BJ (cell line): ENCODE data around the gene SMARCB1. TPM values are rescaled to one million over a fixed set of nuclear protein-coding genes. Genes with fewer than 3 reads are reported as not detected.

Experiments
- CTCF ChIA-PET: fragments of 350-600 bp; formaldehyde crosslinking; extraction: SDS; loops from one replicate; lab custom pipeline; 2021; ENCODE audit warnings: antibody characterized with exemption, inconsistent platforms; lab: Yijun Ruan, JAX
- POLR2A ChIA-PET: fragments of 300-600 bp; sonication (Branson Sonifier 250); formaldehyde crosslinking; extraction: SDS; loops from one replicate; lab custom pipeline; 2021; ENCODE audit warnings: antibody characterized with exemption; lab: Charles Lee
- DNase-seq: peaks from one replicate; pipeline ENCODE4 v3.0.0-alpha.2; 2011; ENCODE audit warnings: low read depth
- H3K27me3 ChIP-seq: 2 replicates; pipeline ENCODE4 v1.6.0; 2011; ENCODE audit warnings: low read length; ENCODE audit not compliant: control insufficient read depth, insufficient read depth
- H3K36me3 ChIP-seq: 2 replicates; pipeline ENCODE4 v1.5.1; 2011; ENCODE audit warnings: low read length; ENCODE audit not compliant: control insufficient read depth, insufficient read depth
- H3K4me3 ChIP-seq: 2 replicates; pipeline ENCODE4 v1.5.1; 2011; ENCODE audit warnings: low read depth, mild to moderate bottlenecking, control low read depth, low read length
- polyA plus RNA-seq: library from polyadenylated mRNA; depleted of rRNA; stranded (reverse); fragments of >200 nt; gene quantifications from 2 replicates; pipeline ENCODE4 v1.2.3, GENCODE V29; 2011
- TF ChIP-seq, protein P1 (sequence below): IDR thresholded peaks from 2 replicates; pipeline ENCODE4 v1.5.1; 2011; ENCODE audit warnings: low read depth, mild to moderate bottlenecking, control low read depth, inconsistent platforms, low read length, moderate library complexity; ENCODE audit not compliant: insufficient read depth

The SMARCB1 gene
- polyA plus RNA-seq, 1 experiment, result 174 TPM

DNA sequence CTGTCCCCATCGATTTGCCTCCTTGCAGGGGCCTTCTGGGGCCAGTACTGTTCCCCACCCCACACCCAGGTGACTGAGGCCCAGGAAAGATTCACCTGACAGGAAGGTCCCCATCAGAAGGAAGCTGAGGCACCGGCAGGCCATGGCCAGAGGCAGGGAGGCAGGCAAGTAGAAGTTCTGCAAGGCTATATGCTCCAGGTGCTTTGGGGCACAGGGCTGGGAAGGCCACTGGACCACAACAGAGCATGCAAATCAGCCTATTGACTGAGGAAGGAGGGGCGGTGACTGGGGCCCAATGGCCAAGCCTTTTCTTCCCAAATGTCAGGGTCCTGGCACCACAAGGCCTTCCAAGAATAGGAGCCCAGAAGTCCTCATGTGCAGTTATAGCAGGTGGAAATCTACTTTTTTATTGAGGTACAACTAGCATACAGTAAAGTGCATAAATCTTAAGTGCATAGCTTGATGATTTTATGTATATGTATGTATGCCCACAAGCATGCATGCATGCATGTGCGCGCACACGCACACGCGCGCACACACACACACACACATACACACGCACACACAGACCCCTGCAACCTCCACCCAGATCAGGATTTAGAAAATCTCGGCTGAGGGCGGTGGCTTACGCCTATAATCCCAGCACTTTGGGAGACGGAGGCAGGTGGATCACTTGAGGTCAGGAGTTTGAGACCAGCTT is 32.4 kb upstream of the SMARCB1 start, which contains the start of gene VPREB3:
Gene VPREB3 (minus strand): TSS at position 206 of the 700 bp plus-strand sequence. CDS start 62 bp downstream, at position 144.
- TF ChIP-seq, protein P1, sequence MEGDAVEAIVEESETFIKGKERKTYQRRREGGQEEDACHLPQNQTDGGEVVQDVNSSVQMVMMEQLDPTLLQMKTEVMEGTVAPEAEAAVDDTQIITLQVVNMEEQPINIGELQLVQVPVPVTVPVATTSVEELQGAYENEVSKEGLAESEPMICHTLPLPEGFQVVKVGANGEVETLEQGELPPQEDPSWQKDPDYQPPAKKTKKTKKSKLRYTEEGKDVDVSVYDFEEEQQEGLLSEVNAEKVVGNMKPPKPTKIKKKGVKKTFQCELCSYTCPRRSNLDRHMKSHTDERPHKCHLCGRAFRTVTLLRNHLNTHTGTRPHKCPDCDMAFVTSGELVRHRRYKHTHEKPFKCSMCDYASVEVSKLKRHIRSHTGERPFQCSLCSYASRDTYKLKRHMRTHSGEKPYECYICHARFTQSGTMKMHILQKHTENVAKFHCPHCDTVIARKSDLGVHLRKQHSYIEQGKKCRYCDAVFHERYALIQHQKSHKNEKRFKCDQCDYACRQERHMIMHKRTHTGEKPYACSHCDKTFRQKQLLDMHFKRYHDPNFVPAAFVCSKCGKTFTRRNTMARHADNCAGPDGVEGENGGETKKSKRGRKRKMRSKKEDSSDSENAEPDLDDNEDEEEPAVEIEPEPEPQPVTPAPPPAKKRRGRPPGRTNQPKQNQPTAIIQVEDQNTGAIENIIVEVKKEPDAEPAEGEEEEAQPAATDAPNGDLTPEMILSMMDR, result no peak
- H3K36me3 ChIP-seq, result no peaks in the 10 kb centered on the region
- no peak within 1 kb of the TSS for H3K4me3 ChIP-seq
- H3K27me3 ChIP-seq, result no peaks in the 10 kb centered on the region
- no peak for DNase-seq
- ChIA-PET CTCF (interaction anchor here (1.5 kb wide), 1 partner anchor 10 kb away, joined by 6 read pairs; no protein-coding TSS in a partner anchor), POLR2A (no interaction called here)

DNA sequence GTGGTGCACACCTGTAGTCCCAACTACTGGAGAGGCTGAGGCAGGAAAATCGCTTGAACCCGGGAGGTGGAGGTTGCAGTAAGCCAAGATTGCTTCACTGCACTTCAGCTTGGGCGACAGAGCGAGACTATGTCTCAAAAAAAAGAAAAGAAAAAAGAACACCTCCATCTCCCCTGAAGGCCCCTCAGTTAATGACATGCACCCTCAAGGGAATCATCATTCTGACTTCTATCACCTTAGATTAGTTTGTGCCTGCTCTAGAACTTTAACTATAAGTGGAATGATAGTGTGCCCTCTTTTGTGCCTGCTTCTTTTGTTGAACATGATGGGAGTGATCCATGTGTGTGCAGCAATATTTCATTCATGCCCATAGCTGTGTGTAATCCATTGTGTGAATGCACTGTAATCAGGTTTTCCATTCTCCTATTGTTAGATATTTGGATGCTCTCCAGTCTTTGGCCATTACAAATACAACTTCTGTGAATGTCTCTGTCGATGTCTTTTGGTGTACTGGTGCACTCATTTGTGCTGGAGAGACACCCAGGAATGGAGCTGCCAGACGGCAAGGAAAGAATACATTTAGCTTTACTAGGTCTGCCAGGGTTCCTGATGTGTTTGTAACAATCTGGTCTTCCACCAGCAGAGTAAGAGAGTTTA is 31.7 kb upstream of the SMARCB1 start:
- Histone ChIP-seq H3K36me3 (no peaks in the 10 kb centered on the region), H3K4me3 (no peak overlapping the region), H3K27me3 (no peaks in the 10 kb centered on the region)
- ChIA-PET POLR2A (no interaction called here), CTCF (interaction anchor here (1.2 to 1.5 kb wide), 2 partner anchors 9 to 94 kb away, joined by 3 to 6 read pairs; no protein-coding TSS in a partner anchor)
- TF ChIP-seq, protein P1, result no peak
- DNase-seq, result no peak

DNA sequence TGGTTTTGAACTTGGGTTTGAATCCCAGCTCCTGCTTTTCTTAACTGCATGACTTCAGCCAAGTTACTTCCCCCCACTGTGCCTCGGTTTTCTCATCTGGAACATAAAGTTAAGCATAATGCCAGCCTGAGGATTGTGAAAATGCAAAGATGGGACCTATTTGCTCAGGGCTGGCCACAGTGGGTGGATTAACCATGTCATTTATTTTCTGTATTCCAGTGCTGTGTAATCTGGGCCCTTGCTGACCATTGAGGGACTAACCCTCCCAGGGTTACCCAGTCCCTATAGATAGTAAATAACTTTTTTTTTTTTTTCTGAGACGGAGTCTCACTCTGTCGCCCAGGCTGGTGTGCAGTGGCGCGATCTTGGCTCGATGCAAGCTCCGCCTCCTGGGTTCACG is 31.1 kb upstream of the SMARCB1 start:
- H3K27me3 ChIP-seq, result no peaks in the 10 kb centered on the region
- ChIA-PET POLR2A (no interaction called here), CTCF (interaction anchor here (1.2 to 1.5 kb wide), 2 partner anchors 8 to 94 kb away, joined by 3 to 6 read pairs; no protein-coding TSS in a partner anchor)
- TF ChIP-seq, protein P1, result no peak
- no peaks in the 10 kb centered on the region for H3K36me3 ChIP-seq
- no peak overlapping the region for H3K4me3 ChIP-seq
- DNase-seq, result no peak

DNA sequence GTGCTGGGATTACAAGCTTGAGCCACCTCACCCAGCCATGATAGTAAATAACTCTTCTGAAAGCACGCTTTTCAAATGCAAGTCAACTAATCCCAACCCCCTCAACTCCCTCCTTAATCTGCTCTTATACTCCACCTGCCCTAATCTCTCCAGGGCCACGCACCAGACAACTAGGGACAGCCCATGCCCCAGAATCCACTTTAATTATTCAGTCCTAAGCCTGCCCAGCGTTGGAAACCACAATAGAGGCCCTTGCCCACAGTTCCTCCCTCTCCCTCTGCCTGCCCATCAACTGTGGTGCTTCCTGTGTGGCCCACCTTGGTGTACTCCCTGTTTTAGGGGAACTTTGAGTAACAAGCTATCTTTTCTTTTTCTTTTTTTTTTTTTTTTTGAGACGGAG is 29.9 kb upstream of the SMARCB1 start:
- POLR2A ChIA-PET, result no interaction called here
- CTCF ChIA-PET, result no interaction called here
- no peaks in the 10 kb centered on the region for H3K36me3 ChIP-seq
- H3K4me3 ChIP-seq, result no peak overlapping the region
- no peak for DNase-seq
- TF ChIP-seq, protein P1, result no peak
- H3K27me3 ChIP-seq, result no peaks in the 10 kb centered on the region

DNA sequence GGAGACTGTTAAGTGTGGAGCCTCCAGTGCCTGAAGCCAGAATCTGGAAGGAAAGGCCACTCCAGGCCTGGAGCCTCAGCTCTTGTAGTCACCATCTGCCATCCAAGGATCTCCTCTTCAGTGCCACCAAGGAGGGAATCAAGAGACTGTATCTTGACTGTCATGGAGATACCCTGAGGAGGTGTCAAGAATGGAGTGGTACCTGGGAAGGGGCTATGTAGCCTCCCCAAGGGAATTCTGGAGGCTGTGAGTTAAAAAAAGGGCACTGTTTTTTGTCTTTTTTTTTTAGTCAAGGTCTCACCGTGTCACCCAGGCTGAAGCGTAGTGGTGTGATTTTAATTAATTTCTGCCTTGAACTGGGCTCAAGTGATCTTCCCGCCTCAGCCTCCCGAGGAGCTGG is 27.2 kb upstream of the SMARCB1 start:
- H3K4me3 ChIP-seq, result no peak overlapping the region
- no peak for DNase-seq
- H3K27me3 ChIP-seq, result no peaks in the 10 kb centered on the region
- CTCF ChIA-PET, result no interaction called here
- H3K36me3 ChIP-seq, result no peaks in the 10 kb centered on the region
- TF ChIP-seq, protein P1, result no peak
- POLR2A ChIA-PET, result no interaction called here
